Muscle layer of colon (tissue), 2 donors: ENCODE measurements around the gene RALGAPB.

ENCODE experiments used
- H3K27ac ChIP-seq: one replicate; pipeline ENCODE4 v1.7.0; 2013; ENCODE audit warnings: low read depth, mild to moderate bottlenecking, low read length, moderate library complexity
- H3K27me3 ChIP-seq, 2 donors: one replicate each; pipeline ENCODE4 v1.7.0; 2013; ENCODE audit warnings: low read length in 2 of 2, mild to moderate bottlenecking in 2 of 2; ENCODE audit not compliant: insufficient read depth in 2 of 2, control insufficient read depth in 1 of 2
- H3K36me3 ChIP-seq: one replicate; pipeline ENCODE4 v1.7.0; 2013; ENCODE audit warnings: mild to moderate bottlenecking, low read length; ENCODE audit not compliant: insufficient read depth
- H3K4me1 ChIP-seq: one replicate; pipeline ENCODE4 v1.7.0; 2013; ENCODE audit warnings: mild to moderate bottlenecking, low read length; ENCODE audit not compliant: insufficient read depth
- H3K4me3 ChIP-seq, 2 donors: one replicate each; pipeline ENCODE4 v1.7.0; 2013; ENCODE audit warnings: low read length in 2 of 2, low read depth in 1 of 2, mild to moderate bottlenecking in 1 of 2, moderate library complexity in 1 of 2
- H3K9ac ChIP-seq: one replicate; pipeline ENCODE4 v1.7.0; 2013; ENCODE audit warnings: low read length
- H3K9me3 ChIP-seq: one replicate; pipeline ENCODE4 v1.7.0; 2013; ENCODE audit warnings: mild to moderate bottlenecking, low read length
- donor health status: abdominal sarcoma.
- donor health status: Adenocarcinoma of cecum.

RALGAPB gene

GRCh38 chr20:38466983-38467382 lies 5.7 kb upstream of the RALGAPB start:
- no peak overlapping the region for H3K9ac ChIP-seq
- no peaks in the 10 kb centered on the region for H3K27me3 ChIP-seq
- H3K36me3 ChIP-seq: no peaks in the 10 kb centered on the region
- H3K4me1 ChIP-seq: no peaks in the 10 kb centered on the region
- H3K4me3 ChIP-seq: no peak overlapping the region
- H3K27ac ChIP-seq: no peak overlapping the region
- no peaks in the 10 kb centered on the region for H3K9me3 ChIP-seq

DNA sequence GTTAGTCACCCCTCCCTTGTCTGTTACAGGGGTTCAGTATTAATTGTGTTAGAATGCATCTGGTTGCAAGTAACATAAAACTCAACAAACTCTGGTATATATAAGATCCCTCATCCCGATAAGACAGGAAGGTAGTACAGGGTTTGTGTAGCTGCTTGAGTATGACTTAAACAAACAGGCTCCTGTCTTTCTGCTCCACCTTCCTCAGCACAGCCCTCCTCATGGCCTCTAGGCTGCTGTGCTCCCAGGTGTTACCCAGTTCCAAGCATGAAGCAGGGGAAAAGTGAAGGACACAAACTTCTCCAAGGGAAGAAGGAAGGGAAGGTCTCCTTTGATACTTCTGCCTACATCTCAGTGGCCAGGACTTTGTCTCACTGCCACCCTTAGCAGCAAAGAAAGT lies 1.4 kb upstream of the RALGAPB start:
- H3K36me3 ChIP-seq: no peaks in the 10 kb centered on the region
- no peaks in the 10 kb centered on the region for H3K27me3 ChIP-seq
- no peaks in the 10 kb centered on the region for H3K9me3 ChIP-seq
- H3K4me1 ChIP-seq: peaks cover 11% of the 10 kb centered on the region
- no peak overlapping the region for H3K4me3 ChIP-seq
- H3K9ac ChIP-seq: no peak overlapping the region
- no peak overlapping the region for H3K27ac ChIP-seq

- Histone ChIP-seq H3K27ac (peak overlapping the region; percentile 89), H3K36me3 (no peaks in the 10 kb centered on the region), H3K27me3 (no peaks in the 10 kb centered on the region), H3K9ac (peak overlapping the region; percentile 28), H3K4me3 (peak overlapping the region; percentile 12 to 75), H3K4me1 (peaks cover 11% of the 10 kb centered on the region), H3K9me3 (no peaks in the 10 kb centered on the region)
Observed at GRCh38 chr20:38471987-38472512, 593 bp upstream of the RALGAPB start.

DNA sequence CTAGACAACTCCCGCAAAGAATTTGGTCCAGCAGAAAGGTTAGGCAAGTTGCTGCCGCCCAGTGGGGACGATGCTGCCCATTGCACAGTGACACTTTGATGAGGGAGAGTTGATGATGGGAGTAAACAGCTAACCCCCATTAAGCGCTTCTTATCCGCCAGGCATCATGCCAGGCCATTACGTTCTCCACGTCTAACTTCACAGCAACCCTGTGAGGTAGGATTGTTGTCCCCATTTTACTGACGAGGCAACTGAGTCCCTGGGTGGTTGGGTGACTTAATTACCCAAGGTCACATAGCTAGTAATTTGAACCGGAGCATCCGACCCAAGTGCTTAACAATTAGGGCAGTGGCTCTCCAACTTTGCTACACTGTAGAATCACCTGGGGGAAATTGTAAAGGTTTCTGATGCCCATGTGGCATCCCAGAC lies 738 bp downstream of the RALGAPB start:
- Histone ChIP-seq H3K27me3 (no peaks in the 10 kb centered on the region), H3K4me3 (peak overlapping the region; percentile 70 to 75), H3K27ac (peak overlapping the region; percentile 89), H3K36me3 (no peaks in the 10 kb centered on the region), H3K4me1 (peaks cover 11% of the 10 kb centered on the region), H3K9me3 (no peaks in the 10 kb centered on the region), H3K9ac (no peak overlapping the region)

GRCh38 chr20:38477747-38478146 lies 5.1 kb downstream of the RALGAPB start:
- H3K9me3 ChIP-seq: no peaks in the 10 kb centered on the region
- H3K9ac ChIP-seq: no peak overlapping the region
- no peak overlapping the region for H3K4me3 ChIP-seq
- no peaks in the 10 kb centered on the region for H3K36me3 ChIP-seq
- peaks cover 11% of the 10 kb centered on the region for H3K4me1 ChIP-seq
- no peaks in the 10 kb centered on the region for H3K27me3 ChIP-seq
- no peak overlapping the region for H3K27ac ChIP-seq

DNA sequence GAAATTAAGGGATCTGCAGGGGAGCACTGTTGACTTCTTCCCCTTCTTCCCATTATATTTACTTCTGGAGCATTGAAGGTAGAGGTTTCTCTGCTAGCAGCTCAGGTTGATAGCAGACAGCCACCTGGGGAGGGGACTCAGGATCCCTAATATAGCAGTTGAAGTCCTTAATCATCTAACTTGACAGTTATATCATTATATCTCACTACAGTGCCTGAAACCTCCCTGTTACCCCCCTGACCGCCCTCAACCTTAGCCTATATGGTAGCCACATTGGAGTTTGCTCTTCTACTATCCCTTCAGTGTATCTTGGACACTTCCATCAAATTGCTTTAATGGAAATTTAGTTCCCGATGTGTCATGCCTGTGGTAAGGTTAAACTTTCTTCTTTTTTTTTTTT lies 7.0 kb downstream of the RALGAPB start:
- Histone ChIP-seq H3K4me1 (no peaks in the 10 kb centered on the region), H3K4me3 (no peak overlapping the region), H3K27me3 (no peaks in the 10 kb centered on the region), H3K27ac (no peak overlapping the region), H3K9me3 (no peaks in the 10 kb centered on the region), H3K9ac (no peak overlapping the region), H3K36me3 (no peaks in the 10 kb centered on the region)

- Histone ChIP-seq H3K9me3 (no peaks in the 10 kb centered on the region), H3K4me1 (no peaks in the 10 kb centered on the region), H3K4me3 (no peak overlapping the region), H3K27me3 (no peaks in the 10 kb centered on the region), H3K9ac (no peak overlapping the region), H3K36me3 (peaks cover 17% of the 10 kb centered on the region), H3K27ac (no peak overlapping the region)
Observed at GRCh38 chr20:38485041-38485440, 12.4 kb downstream of the RALGAPB start.

- Histone ChIP-seq H3K27ac (no peak overlapping the region), H3K36me3 (peaks cover 34% of the 10 kb centered on the region), H3K4me3 (no peak overlapping the region), H3K9me3 (no peaks in the 10 kb centered on the region), H3K9ac (no peak overlapping the region), H3K27me3 (no peaks in the 10 kb centered on the region), H3K4me1 (no peaks in the 10 kb centered on the region)
Observed at GRCh38 chr20:38489181-38489580, 16.5 kb downstream of the RALGAPB start.

- Histone ChIP-seq H3K36me3 (peaks cover 56% of the 10 kb centered on the region), H3K4me1 (no peaks in the 10 kb centered on the region), H3K9ac (no peak overlapping the region), H3K9me3 (no peaks in the 10 kb centered on the region), H3K27ac (no peak overlapping the region), H3K4me3 (no peak overlapping the region), H3K27me3 (no peaks in the 10 kb centered on the region)
Observed at GRCh38 chr20:38497246-38497935, 24.7 kb downstream of the RALGAPB start.

- Histone ChIP-seq H3K27ac (no peak overlapping the region), H3K27me3 (no peaks in the 10 kb centered on the region), H3K9ac (no peak overlapping the region), H3K4me3 (no peak overlapping the region), H3K4me1 (no peaks in the 10 kb centered on the region), H3K36me3 (peaks cover 50% of the 10 kb centered on the region), H3K9me3 (no peaks in the 10 kb centered on the region)
Observed at GRCh38 chr20:38498909-38499308, 26.3 kb downstream of the RALGAPB start.

- Histone ChIP-seq H3K4me1 (no peaks in the 10 kb centered on the region), H3K36me3 (peaks cover 52% of the 10 kb centered on the region), H3K9ac (no peak overlapping the region), H3K4me3 (no peak overlapping the region), H3K27ac (no peak overlapping the region), H3K9me3 (no peaks in the 10 kb centered on the region), H3K27me3 (no peaks in the 10 kb centered on the region)
Observed at GRCh38 chr20:38499366-38499765, 26.7 kb downstream of the RALGAPB start.

DNA sequence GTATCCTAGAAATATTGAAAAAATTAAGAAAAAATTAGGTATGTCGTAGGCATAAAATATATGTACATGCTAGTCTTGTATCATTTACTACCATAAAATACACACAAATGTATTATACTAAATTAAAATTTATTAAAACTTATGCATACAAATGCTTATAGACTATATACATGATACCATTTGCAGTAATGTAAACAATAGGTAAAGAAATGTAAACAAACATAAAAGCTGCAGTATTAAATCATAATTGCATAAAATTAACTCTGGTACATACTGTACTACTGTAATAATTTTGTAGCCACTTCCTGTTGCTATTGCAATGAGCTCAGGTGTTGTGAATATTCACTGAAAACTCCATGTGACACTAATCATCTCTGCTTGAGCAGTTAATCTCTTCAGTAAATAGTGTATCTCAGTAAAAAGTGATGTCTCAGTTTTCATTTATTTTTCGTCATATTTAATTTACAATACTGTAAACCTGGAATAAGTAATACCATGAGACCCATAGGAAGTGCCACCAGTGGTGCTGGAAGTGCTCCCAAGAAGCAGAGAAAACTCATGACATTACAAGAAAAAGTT lies 29.3 kb downstream of the RALGAPB start:
- H3K36me3 ChIP-seq: peaks cover 38% of the 10 kb centered on the region
- no peak overlapping the region for H3K4me3 ChIP-seq
- no peaks in the 10 kb centered on the region for H3K9me3 ChIP-seq
- no peaks in the 10 kb centered on the region for H3K4me1 ChIP-seq
- H3K9ac ChIP-seq: no peak overlapping the region
- no peak overlapping the region for H3K27ac ChIP-seq
- no peaks in the 10 kb centered on the region for H3K27me3 ChIP-seq
